IMR-90 (cell line): Measurements from ENCODE around the gene GPC6. TPM values are rescaled to one million over a fixed set of nuclear protein-coding genes. Genes with fewer than 3 reads are reported as not detected.
A peak's percentile ranks its signal among the peaks of the same experiment; 100 is the strongest.

Source experiments
- ATAC-seq: fragments of 200-7000 bp; cut with Tn5 transposase; 2 replicates; pipeline ENCODE4 v1.9.1; 2020; ENCODE audit warnings: low read depth, mild to moderate bottlenecking, moderate library complexity
- BruUV-seq: library from RNA; stranded (reverse); fragments of 400-500 nt; replicated peaks from 2 replicates; lab custom pipeline; 2021; lab: Mats Ljungman, UMichigan
- CTCF ChIA-PET: fragments of 300-600 bp; formaldehyde crosslinking; extraction: SDS; loops from one replicate; lab custom pipeline; 2021; ENCODE audit warnings: antibody characterized with exemption; lab: Yijun Ruan, JAX
- POLR2A ChIA-PET: fragments of 300-600 bp; sonication (Branson Sonifier 250); formaldehyde crosslinking; loops from one replicate; lab custom pipeline; 2022; ENCODE audit warnings: antibody characterized with exemption; ENCODE audit not compliant: unreplicated experiment; lab: Charles Lee
- DNase-seq: peaks from one replicate; pipeline ENCODE4 v3.0.0; 2013
- H2AFZ ChIP-seq: replicated peaks from 2 replicates; pipeline ENCODE3; 2013; ENCODE audit warnings: low read length, mild to moderate bottlenecking; ENCODE audit not compliant: poor library complexity
- H2AK5ac ChIP-seq: 2 replicates; pipeline ENCODE4 v1.6.1; 2013; ENCODE audit warnings: low read depth, low read length, inconsistent platforms
- H2AK9ac ChIP-seq: replicated peaks from 2 replicates; pipeline ENCODE3; 2013; ENCODE audit warnings: mild to moderate bottlenecking, low read depth, low read length, moderate library complexity; ENCODE audit not compliant: poor library complexity
- H2BK120ac ChIP-seq: 2 replicates; pipeline ENCODE4 v1.6.1; 2013; ENCODE audit warnings: low read depth, low read length, inconsistent platforms
- H2BK15ac ChIP-seq: 3 replicates; pipeline ENCODE4 v1.6.1; 2013; ENCODE audit warnings: low read depth, low read length, inconsistent platforms
- H2BK20ac ChIP-seq: 2 replicates; pipeline ENCODE4 v1.6.1; 2013; ENCODE audit warnings: low read depth, mild to moderate bottlenecking, inconsistent platforms, low read length, moderate library complexity
- H2BK5ac ChIP-seq: 2 replicates; pipeline ENCODE4 v1.6.1; 2013; ENCODE audit warnings: mild to moderate bottlenecking, low read depth, low read length, inconsistent platforms; ENCODE audit not compliant: poor library complexity, severe bottlenecking
- H3K14ac ChIP-seq: replicated peaks from 2 replicates; pipeline ENCODE4 v1.6.1; 2013; ENCODE audit warnings: low read depth, low read length, inconsistent platforms
- H3K18ac ChIP-seq: 2 replicates; pipeline ENCODE4 v1.6.1; 2013; ENCODE audit warnings: low read depth, low read length, control low read depth
- H3K23ac ChIP-seq: 2 replicates; pipeline ENCODE4 v1.6.1; 2013; ENCODE audit warnings: low read depth, low read length, inconsistent platforms
- H3K27ac ChIP-seq: 2 replicates; pipeline ENCODE4 v1.5.1; 2013; ENCODE audit warnings: mild to moderate bottlenecking, control low read depth, low read length; ENCODE audit not compliant: insufficient read depth
- H3K27me3 ChIP-seq: 2 replicates; pipeline ENCODE4 v1.6.1; 2013; ENCODE audit warnings: low read length; ENCODE audit not compliant: control insufficient read depth, insufficient read depth
- H3K36me3 ChIP-seq: 2 replicates; pipeline ENCODE4 v1.6.1; 2013; ENCODE audit warnings: low read length, mixed read lengths; ENCODE audit not compliant: control insufficient read depth, insufficient read depth
- H3K4ac ChIP-seq: 2 replicates; pipeline ENCODE4 v1.6.1; 2013; ENCODE audit warnings: low read depth, low read length, inconsistent platforms
- H3K4me1 ChIP-seq: 2 replicates; pipeline ENCODE4 v1.6.1; 2013; ENCODE audit warnings: low read length, mixed read lengths; ENCODE audit not compliant: control insufficient read depth, insufficient read depth
- H3K4me2 ChIP-seq: 2 replicates; pipeline ENCODE4 v1.6.1; 2013; ENCODE audit warnings: low read depth, mild to moderate bottlenecking, control low read depth, low read length, moderate library complexity
- H3K4me3 ChIP-seq: 2 replicates; pipeline ENCODE4 v1.5.1; 2013; ENCODE audit warnings: low read depth, mild to moderate bottlenecking, control low read depth, low read length, moderate library complexity; ENCODE audit not compliant: insufficient read depth
- H3K56ac ChIP-seq: 2 replicates; pipeline ENCODE4 v1.6.1; 2013; ENCODE audit warnings: low read length, inconsistent platforms; ENCODE audit not compliant: insufficient read depth; ENCODE audit errors: extremely low read depth
- H3K79me1 ChIP-seq, 2 experiments: 2 replicates each; pipeline ENCODE4 v1.6.1; 2013; ENCODE audit warnings: low read length in 2 of 2, inconsistent platforms in 1 of 2, low read depth in 1 of 2
- H3K9ac ChIP-seq: 2 replicates; pipeline ENCODE4 v1.6.1; 2013; ENCODE audit warnings: low read depth, low read length, control low read depth
- H3K9me1 ChIP-seq: 2 replicates; pipeline ENCODE4 v1.6.1; 2013; ENCODE audit warnings: low read length, inconsistent platforms; ENCODE audit not compliant: insufficient read depth
- H3K9me3 ChIP-seq: 2 replicates; pipeline ENCODE4 v1.6.1; 2013; ENCODE audit warnings: low read length; ENCODE audit not compliant: control insufficient read depth, insufficient read depth
- H4K20me1 ChIP-seq: 2 replicates; pipeline ENCODE4 v1.6.1; 2013; ENCODE audit warnings: low read length, inconsistent platforms; ENCODE audit not compliant: insufficient read depth
- H4K5ac ChIP-seq: 2 replicates; pipeline ENCODE4 v1.6.1; 2013; ENCODE audit warnings: mild to moderate bottlenecking, low read depth, low read length, control low read depth
- H4K8ac ChIP-seq, 2 experiments: 2 replicates each; pipeline ENCODE4 v1.6.1; 2013; ENCODE audit warnings: low read depth in 2 of 2, low read length in 2 of 2, control low read depth in 1 of 2, inconsistent platforms in 1 of 2
- H4K91ac ChIP-seq: 2 replicates; pipeline ENCODE4 v1.6.1; 2013; ENCODE audit warnings: low read depth, low read length, inconsistent platforms; ENCODE audit not compliant: insufficient read depth
- FOS ChIP-seq: fragments of 150-350 bp; IDR thresholded peaks from 2 replicates; pipeline ENCODE4 v1.6.1; 2016; ENCODE audit warnings: low read depth, low read length
- RCOR1 ChIP-seq: IDR thresholded peaks from 2 replicates; pipeline ENCODE4 v1.6.1; 2012; ENCODE audit warnings: mild to moderate bottlenecking, low read length, improper control_type of control experiment; ENCODE audit not compliant: insufficient replicate concordance
- WGBS, 2 experiments: methylation state at CpG; one replicate each; pipeline versions ENCODE4 v1.1.5 to v1.1.7; 2013; ENCODE audit warnings: missing lambda C conversion rate in 2 of 2; ENCODE audit not compliant: insufficient read length in 1 of 2; ENCODE audit errors: extremely low coverage in 2 of 2; 5-methylcytosine and 5-hydroxymethylcytosine counted together
- dilution Hi-C: fragments of 300-500 bp; cut with HindIII; formaldehyde crosslinking; loops from one replicate; pipeline ENCODE4 v1.14.3; 2018; ENCODE audit warnings: low sequenced_read_pairs; ENCODE audit not compliant: unreplicated experiment
- in situ Hi-C: fragments of 300-500 bp; cut with MboI; formaldehyde crosslinking; loops from 3 replicates; pipeline ENCODE4 v1.14.3; 2019; ENCODE audit warnings: low sequenced_read_pairs, inconsistent platforms, mixed read lengths
- intact Hi-C: fragments of 100-400 bp; cut with micrococcal nuclease; formaldehyde crosslinking; loops from 2 replicates; pipeline ENCODE4 v1.10.0; 2022
- polyA plus RNA-seq, 3 experiments: library from polyadenylated mRNA; depleted of rRNA; stranded (reverse); fragments of >200 nt; gene quantifications; 2 replicates each; pipeline ENCODE4 v1.2.3, GENCODE V29; 2012; ENCODE audit warnings: low replicate concordance in 1 of 3
- total RNA-seq: library from RNA; depleted of rRNA; stranded (reverse); fragments of >200 nt; gene quantifications from 2 replicates; pipeline ENCODE4 v1.2.3, GENCODE V29; 2012

Gene GPC6
- total and polyA plus RNA-seq, 2 of the 4 experiments (the other 2 are of a cell fraction), result 14.9 to 39.4 TPM

DNA sequence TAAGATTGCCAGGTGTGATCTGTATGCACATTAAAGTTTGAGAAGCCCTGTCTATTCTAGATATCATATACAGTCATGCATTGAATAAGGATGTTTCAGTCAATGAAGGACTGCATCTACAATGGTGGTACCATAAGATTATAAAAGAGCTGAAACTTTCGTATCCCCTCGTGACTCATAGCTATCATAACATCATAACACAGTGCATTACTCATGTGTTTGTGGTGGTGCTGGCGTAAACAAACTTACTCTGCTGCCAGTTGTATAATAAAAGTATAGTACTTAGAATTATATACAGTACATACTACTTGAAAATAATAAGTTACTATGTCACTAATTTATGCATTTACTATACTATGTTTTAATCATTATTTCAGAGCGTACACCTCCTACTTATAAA lies 489.3 kb downstream of the GPC6 start:
- WGBS, 2 experiments, result no CpG with 5 or more reads among the region's 4 CpGs
- Histone ChIP-seq H2AK9ac (no peak overlapping the region), H2AFZ (no peak overlapping the region), H4K8ac (peak overlapping the region in 1 of 2 experiments; percentile 86; a peak in 1 of 4 replicates), H3K9me1 (no peaks in the 10 kb centered on the region; the same call in 1 of the 2 replicates), H4K5ac (no peak overlapping the region), H3K4ac (no peak overlapping the region; the same call in 1 of the 2 replicates), H3K4me2 (no peak overlapping the region), H2BK120ac (peak overlapping the region; percentile 79), H3K9me3 (peaks cover 4% of the 10 kb centered on the region), H3K27me3 (no peaks in the 10 kb centered on the region), H3K56ac (peak overlapping the region; percentile 77; the same call in 1 of the 2 replicates), H3K79me1 (peaks cover 0 to 3% of the 10 kb centered on the region in 2 experiments; a peak in 1 of 4 replicates), H3K4me3 (no peak overlapping the region), H4K20me1 (no peaks in the 10 kb centered on the region), H4K91ac (no peak overlapping the region), H3K27ac (no peak overlapping the region; the same call in 1 of the 2 replicates), H2BK5ac (peak overlapping the region; percentile 95), H2AK5ac (no peak overlapping the region), H3K9ac (no peak overlapping the region), H2BK20ac (peak overlapping the region; percentile 86), H3K18ac (peak overlapping the region; percentile 24; the same call in 1 of the 2 replicates), H2BK15ac (no peak overlapping the region), H3K23ac (no peak overlapping the region), H3K36me3 (no peaks in the 10 kb centered on the region), H3K14ac (no peak overlapping the region), H3K4me1 (peaks cover 4% of the 10 kb centered on the region)
- BruUV-seq, result no TSS peak
- ATAC-seq (peak; percentile 25; the same call in 1 of the 2 replicates), DNase-seq (peak; percentile 59)
- in situ Hi-C loops (no loop called here), dilution Hi-C loops (no loop called here), intact Hi-C loops (no loop called here)
- ChIA-PET CTCF (interaction anchor here (1.2 kb wide), 1 partner anchor 10 kb away, joined by 3 read pairs; no protein-coding TSS in a partner anchor), POLR2A (no interaction called here)
- peak; percentile 38; the same call in 1 of the 2 replicates for TF ChIP-seq FOS
- no peak for TF ChIP-seq RCOR1
